ENCODE data around the gene TRAK1.

The TRAK1 gene

DNA sequence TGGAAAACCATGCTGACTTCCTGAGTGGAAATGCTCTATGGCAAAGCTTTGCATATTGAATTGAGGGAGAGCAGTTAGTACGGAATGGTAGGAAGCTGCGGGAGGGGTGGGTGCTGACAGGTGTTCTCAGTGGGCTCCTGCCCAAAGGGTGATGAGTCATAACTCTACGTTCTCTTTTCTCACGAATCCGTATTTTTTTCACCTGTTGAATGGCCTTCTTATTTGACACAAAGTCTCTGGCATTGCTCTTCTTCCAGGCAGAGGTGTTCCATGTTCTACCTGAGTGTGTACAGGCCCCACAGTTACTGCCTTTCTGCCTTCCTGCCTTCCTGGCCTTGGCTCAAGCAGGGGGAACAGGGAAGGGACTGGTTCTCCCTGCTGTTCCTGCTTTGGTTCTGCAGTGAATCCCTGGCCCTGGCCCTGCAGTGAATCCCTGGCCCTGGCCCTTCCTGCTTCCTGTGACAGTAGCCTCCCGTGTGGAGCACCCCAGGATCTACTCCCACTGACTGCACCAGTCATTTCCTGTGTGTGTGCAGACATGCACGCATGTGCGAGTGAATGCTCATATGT lies 31.9 kb downstream of the TRAK1 start:
- no peak for TF ChIP-seq CTCF (IDR thresholded peaks at IDR 0.05; ENCODE audit: insufficient read depth, low read depth, low read length, missing control alignments)
- DNase-seq (ENCODE audit: low read depth), result peak; percentile 83

GRCh38 chr3:42123824-42124658 lies 32.9 kb downstream of the TRAK1 start:
- TF ChIP-seq CTCF (IDR thresholded peaks at IDR 0.05; ENCODE audit: insufficient read depth, low read depth, low read length, missing control alignments), result no peak
- no peak for DNase-seq (ENCODE audit: low read depth)
- H3K4me3 ChIP-seq (ENCODE audit: low read length), result no peak overlapping the region

More for the DNA sequence above, 31.9 kb downstream of the TRAK1 start:
- peak overlapping the region; percentile 3 for H3K4me3 ChIP-seq (ENCODE audit: low read length)

GRCh38 chr3:42127226-42127625 lies 36.1 kb downstream of the TRAK1 start:
- H3K4me3 ChIP-seq (ENCODE audit: low read length), result no peak overlapping the region
- no peak for TF ChIP-seq CTCF (IDR thresholded peaks at IDR 0.05; ENCODE audit: insufficient read depth, low read depth, low read length, missing control alignments)
- no peak for DNase-seq (ENCODE audit: low read depth)

- no peak for TF ChIP-seq CTCF (IDR thresholded peaks at IDR 0.05; ENCODE audit: insufficient read depth, low read depth, low read length, missing control alignments)
- no peak overlapping the region for H3K4me3 ChIP-seq (ENCODE audit: low read length)
- no peak for DNase-seq (ENCODE audit: low read depth)
These were observed 37.4 kb downstream of the TRAK1 start for GRCh38 chr3:42128526-42128925.

DNA sequence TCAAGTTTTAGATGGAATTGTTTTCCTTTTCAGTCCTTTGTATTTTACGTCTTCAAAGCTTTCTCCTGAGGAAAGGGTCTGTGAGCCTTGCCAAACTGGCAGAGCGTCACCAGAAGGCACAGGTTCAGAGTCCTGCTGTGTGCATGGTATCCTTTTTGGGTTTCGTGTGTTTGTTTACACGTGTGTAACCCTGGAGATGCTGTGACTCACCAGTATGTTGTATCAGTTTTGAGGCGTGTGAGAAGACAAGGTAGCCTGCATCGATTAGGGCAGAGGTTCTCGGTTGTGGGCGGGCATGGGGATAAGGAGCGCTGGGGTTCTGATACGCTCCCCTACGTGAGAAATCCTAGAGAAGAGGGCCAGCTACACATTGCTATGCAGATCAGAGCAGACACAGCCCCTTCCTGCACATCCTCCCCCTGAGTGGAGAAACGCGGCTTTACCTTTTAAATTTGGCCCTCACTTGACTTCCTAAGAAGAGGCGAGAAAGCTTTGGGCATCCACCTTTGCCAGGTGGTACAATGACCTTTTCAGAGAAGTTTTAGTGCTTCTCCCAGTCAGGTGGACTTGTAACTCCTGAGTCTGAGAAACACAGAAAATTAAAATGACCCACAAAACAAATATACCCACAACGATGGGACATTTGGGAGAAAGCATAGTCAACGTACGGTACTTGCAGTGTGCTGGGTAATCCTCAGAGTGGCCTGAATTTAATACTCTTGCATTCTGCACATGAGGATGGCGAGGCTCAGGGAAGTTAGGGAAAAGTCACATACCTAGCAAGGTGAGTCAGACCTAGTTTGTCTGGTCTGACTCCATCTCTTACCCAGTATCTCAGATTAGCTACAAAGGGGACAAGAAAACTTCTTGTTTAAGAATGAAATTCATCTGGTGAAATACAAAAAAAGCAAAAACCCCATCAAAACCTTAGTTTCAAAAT lies 38.1 kb downstream of the TRAK1 start:
- no peak for TF ChIP-seq CTCF (IDR thresholded peaks at IDR 0.05; ENCODE audit: insufficient read depth, low read depth, low read length, missing control alignments)
- no peak overlapping the region for H3K4me3 ChIP-seq (ENCODE audit: low read length)
- DNase-seq (ENCODE audit: low read depth), result peak; percentile 87

- no peak for DNase-seq (ENCODE audit: low read depth)
These were observed 38.8 kb downstream of the TRAK1 start for GRCh38 chr3:42130007-42130328.

More at GRCh38 chr3:42130007-42130328, 38.8 kb downstream of the TRAK1 start:
- H3K4me3 ChIP-seq (ENCODE audit: low read length), result no peak overlapping the region
- no peak for TF ChIP-seq CTCF (IDR thresholded peaks at IDR 0.05; ENCODE audit: insufficient read depth, low read depth, low read length, missing control alignments)

Measured in epithelial cell of esophagus (primary cell).